Peyer's patch (tissue), 4 donors: ENCODE results near the gene FSTL5. TPM values are rescaled to one million over a fixed set of nuclear protein-coding genes. Genes with fewer than 3 reads are reported as not detected.

Experiments used
- DNase-seq, 3 donors: peaks; one replicate each; pipeline ENCODE4 v3.0.0-alpha.2; 2017 to 2019
- H3K27ac ChIP-seq, 4 donors: fragments of 200-600 bp; sonication (generic); one replicate each; pipeline ENCODE4 v1.5.1; 2016 to 2019
- H3K27me3 ChIP-seq, 2 donors: fragments of 200-600 bp; sonication (generic); one replicate each; pipeline ENCODE4 v1.5.1; 2019
- H3K36me3 ChIP-seq, 3 donors: fragments of 200-600 bp; sonication (generic); one replicate each; pipeline ENCODE4 v1.5.1; 2016 to 2019
- H3K4me1 ChIP-seq, 4 donors: fragments of 200-600 bp; sonication (generic); one replicate each; pipeline ENCODE4 v1.5.1; 2016 to 2019
- H3K4me3 ChIP-seq, 4 donors: fragments of 200-600 bp; sonication (generic); 1 replicate in 3 of 4; 2 replicates in 1 of 4; pipeline ENCODE4 v1.5.1; 2016 to 2019; ENCODE audit warnings: mild to moderate bottlenecking in 1 of 4
- H3K9me3 ChIP-seq, 4 donors: fragments of 200-600 bp; sonication (generic); one replicate each; pipeline ENCODE4 v1.5.1; 2016 to 2019; ENCODE audit warnings: mild to moderate bottlenecking in 1 of 4
- CTCF ChIP-seq, 6 experiments: fragments of 450-650 bp in 4 of 6; fragments of 200-600 bp in 2 of 6; sonication (generic) in 1 of 6; IDR thresholded peaks; one replicate each; pipeline ENCODE4 v1.5.1; 2017 to 2019; ENCODE audit warnings: antibody characterized with exemption in 6 of 6, mild to moderate bottlenecking in 3 of 6, moderate library complexity in 1 of 6
- POLR2A ChIP-seq, 2 donors: fragments of 450-650 bp; IDR thresholded peaks; one replicate each; pipeline ENCODE4 v1.5.1; 2017; ENCODE audit warnings: antibody characterized with exemption in 2 of 2, mild to moderate bottlenecking in 2 of 2, moderate library complexity in 2 of 2
- total RNA-seq, 4 donors: library from RNA; depleted of rRNA; stranded (reverse); fragments of >200 nt; gene quantifications; one replicate each; pipeline ENCODE4 v1.1.0, GENCODE V29; 2016

Gene FSTL5
- total RNA-seq, 4 donors from 2014 or later, result 1.7 TPM; not detected in 3

- no peaks in the 10 kb centered on the region for H3K4me1 ChIP-seq
- TF ChIP-seq CTCF (IDR thresholded peaks at IDR 0.05) (peak in 1 of 6 experiments; percentile 21), POLR2A (IDR thresholded peaks at IDR 0.05) (no peak)
- no peak overlapping the region for H3K27ac ChIP-seq
- H3K9me3 ChIP-seq, result no peaks in the 10 kb centered on the region
- no peak overlapping the region for H3K4me3 ChIP-seq
- H3K36me3 ChIP-seq, result no peaks in the 10 kb centered on the region
- H3K27me3 ChIP-seq, result no peaks in the 10 kb centered on the region
- no peak for DNase-seq
Observed at GRCh38 chr4:161642708-161643107, 521.1 kb downstream of the FSTL5 start.

- Histone ChIP-seq H3K27me3 (no peaks in the 10 kb centered on the region), H3K27ac (no peak overlapping the region), H3K4me1 (no peaks in the 10 kb centered on the region), H3K9me3 (no peaks in the 10 kb centered on the region), H3K4me3 (no peak overlapping the region), H3K36me3 (no peaks in the 10 kb centered on the region)
- no peak for DNase-seq
- TF ChIP-seq CTCF (IDR thresholded peaks at IDR 0.05) (no peak), POLR2A (IDR thresholded peaks at IDR 0.05) (no peak)
Observed at GRCh38 chr4:161629694-161630441, 533.9 kb downstream of the FSTL5 start.

- Histone ChIP-seq H3K27ac (no peak overlapping the region), H3K9me3 (no peaks in the 10 kb centered on the region), H3K27me3 (no peaks in the 10 kb centered on the region), H3K4me3 (no peak overlapping the region), H3K4me1 (no peaks in the 10 kb centered on the region), H3K36me3 (no peaks in the 10 kb centered on the region)
- TF ChIP-seq CTCF (IDR thresholded peaks at IDR 0.05) (no peak), POLR2A (IDR thresholded peaks at IDR 0.05) (no peak)
- DNase-seq, result no peak
Observed at GRCh38 chr4:161604516-161605300, 559.1 kb downstream of the FSTL5 start.

GRCh38 chr4:161601011-161601410 is 562.8 kb downstream of the FSTL5 start:
- H3K27ac ChIP-seq, result no peak overlapping the region
- TF ChIP-seq CTCF (IDR thresholded peaks at IDR 0.05) (no peak), POLR2A (IDR thresholded peaks at IDR 0.05) (no peak)
- DNase-seq, result no peak
- no peaks in the 10 kb centered on the region for H3K36me3 ChIP-seq
- no peaks in the 10 kb centered on the region for H3K27me3 ChIP-seq
- H3K4me1 ChIP-seq, result no peaks in the 10 kb centered on the region
- H3K9me3 ChIP-seq, result no peaks in the 10 kb centered on the region
- no peak overlapping the region for H3K4me3 ChIP-seq

- Histone ChIP-seq H3K9me3 (no peaks in the 10 kb centered on the region), H3K27ac (no peak overlapping the region), H3K27me3 (no peaks in the 10 kb centered on the region), H3K4me1 (no peaks in the 10 kb centered on the region), H3K36me3 (no peaks in the 10 kb centered on the region), H3K4me3 (no peak overlapping the region)
- no peak for DNase-seq
- TF ChIP-seq POLR2A (IDR thresholded peaks at IDR 0.05) (no peak), CTCF (IDR thresholded peaks at IDR 0.05) (no peak)
Observed at GRCh38 chr4:161595230-161595771, 568.5 kb downstream of the FSTL5 start.
